Muscle of back (tissue), 13 donors: ENCODE results near the gene LIPG. TPM values are rescaled to one million over a fixed set of nuclear protein-coding genes. Genes with fewer than 3 reads are reported as not detected.
"Not testable (repeated sequence)": the region's sequence is repeated elsewhere in the genome, so short reads cannot be mapped to it uniquely, and the experiment has no call there.

Source experiments
- DNase-seq, 3 donors: peaks; one replicate each; pipeline versions ENCODE4 v3.0.0 to v3.0.0-alpha.2; 2013
- long read RNA-seq, 9 donors: transcript quantifications; one replicate each; lab custom pipeline, GENCODE V29; 2026
- polyA plus RNA-seq, 10 donors: library from polyadenylated mRNA; unstranded; fragments of 120-200 nt; gene quantifications; one replicate each; pipeline ENCODE4 v1.2.1, GENCODE V29; 2013; ENCODE audit not compliant: insufficient read length in 10 of 10

The LIPG gene
- polyA plus RNA-seq: 10 to 100 TPM in 1 of 10 donors, 1 to 10 TPM in 9; 3.3 to 11.5 (median 5.2) TPM
- long read RNA-seq, donor 1, partial matches to known transcripts: 0 of 2 reads
- long read RNA-seq, donor 1, other reads (novel, unspliced or antisense): 0 of 2 reads
- long read RNA-seq, donor 2, full-length matches to known transcripts: 3 of 3 reads
- long read RNA-seq, donor 2, partial matches to known transcripts: 0 of 3 reads
- long read RNA-seq, donor 2, other reads (novel, unspliced or antisense): 0 of 3 reads
- long read RNA-seq, donor 3: 0 reads
- long read RNA-seq, donor 4, partial matches to known transcripts: 0 of 1 reads
- long read RNA-seq, donor 4, other reads (novel, unspliced or antisense): 0 of 1 reads
- long read RNA-seq, donor 5, full-length matches to known transcripts: 4 of 4 reads
- long read RNA-seq, donor 5, partial matches to known transcripts: 0 of 4 reads
- long read RNA-seq, donor 5, other reads (novel, unspliced or antisense): 0 of 4 reads
- long read RNA-seq, donor 6, full-length matches to known transcripts: 4 of 4 reads
- long read RNA-seq, donor 6, partial matches to known transcripts: 0 of 4 reads
- long read RNA-seq, donor 6, other reads (novel, unspliced or antisense): 0 of 4 reads
- long read RNA-seq, donor 7, partial matches to known transcripts: 0 of 3 reads
- long read RNA-seq, donor 7, other reads (novel, unspliced or antisense): 0 of 3 reads
- long read RNA-seq, donor 8, partial matches to known transcripts: 0 of 2 reads
- long read RNA-seq, donor 8, other reads (novel, unspliced or antisense): 0 of 2 reads
- long read RNA-seq, donor 9: 0 reads

GRCh38 chr18:49561289-49562193, at the start of gene LIPG:
TSS of gene LIPG (plus strand) at chr18:49562057. CDS start at chr18:49562309, 252 bp downstream.
- peak in 2 of 3 donors; percentile 58 to 82 for DNase-seq

DNA sequence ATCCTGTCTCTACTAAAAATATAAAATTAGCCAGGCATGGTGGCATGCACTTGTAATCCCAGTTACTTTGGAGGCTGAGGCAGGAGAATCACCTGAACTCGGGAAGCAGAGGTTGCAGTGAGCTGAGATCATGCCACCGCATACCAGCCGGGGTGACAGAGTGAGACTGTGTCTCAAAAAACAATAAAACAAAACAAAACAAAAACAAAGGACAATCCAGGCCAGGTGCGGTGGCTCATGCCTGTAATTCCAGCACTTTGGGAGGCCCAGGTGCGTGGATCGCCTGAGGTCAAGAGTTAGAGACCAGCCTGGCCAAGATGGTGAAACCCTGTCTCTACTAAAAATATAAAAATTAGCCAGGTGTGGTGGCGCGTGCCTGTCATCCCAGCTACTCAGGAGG, 49.0 kb upstream of the LIPG start:
- DNase-seq: not testable (repeated sequence)

DNA sequence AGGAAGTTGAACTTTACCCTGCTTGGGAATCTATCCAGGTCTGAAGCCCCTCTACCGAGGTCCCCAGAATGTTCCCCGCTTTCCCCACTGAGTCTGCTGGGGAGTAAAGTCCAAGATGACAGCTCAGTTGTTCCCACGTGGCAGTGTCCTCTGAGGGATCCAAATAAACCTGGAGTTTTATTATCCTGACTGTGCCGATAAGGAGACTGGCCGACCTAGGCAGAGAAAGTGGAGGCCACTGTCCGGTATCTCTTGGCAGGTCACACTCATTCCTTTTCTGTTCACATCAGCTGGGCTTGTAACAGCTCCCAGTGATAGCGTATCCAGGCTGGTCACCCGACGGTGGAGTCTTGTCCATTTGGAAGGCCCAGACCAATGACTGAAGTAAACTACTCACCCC, 47.3 kb upstream of the LIPG start:
- no peak for DNase-seq

GRCh38 chr18:49515003-49515402, 46.9 kb upstream of the LIPG start:
- not testable (repeated sequence) for DNase-seq

GRCh38 chr18:49515516-49515915, 46.3 kb upstream of the LIPG start:
- DNase-seq: no peak

DNA sequence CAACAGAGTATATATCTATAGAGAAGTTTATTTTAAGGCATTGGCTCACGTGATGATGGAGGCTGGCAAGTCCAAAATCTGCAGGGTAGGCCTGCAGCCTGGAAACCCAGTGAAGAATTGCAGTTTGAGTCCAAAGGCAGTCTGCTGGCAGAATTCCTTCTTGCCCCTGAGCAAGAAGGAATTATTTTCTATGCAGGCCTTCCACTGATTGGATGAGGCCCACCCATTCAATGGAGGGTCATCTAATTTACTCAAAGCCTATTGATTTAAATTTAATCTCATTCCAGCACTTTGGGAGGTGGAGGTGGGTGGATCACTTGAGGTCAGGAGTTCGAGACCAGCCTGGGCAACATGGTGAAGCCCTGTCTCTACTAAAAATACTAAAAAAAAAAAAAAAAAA, 44.4 kb upstream of the LIPG start:
- DNase-seq: no peak

- DNase-seq: no peak
Measured at GRCh38 chr18:49519101-49519971, 42.5 kb upstream of the LIPG start.

DNA sequence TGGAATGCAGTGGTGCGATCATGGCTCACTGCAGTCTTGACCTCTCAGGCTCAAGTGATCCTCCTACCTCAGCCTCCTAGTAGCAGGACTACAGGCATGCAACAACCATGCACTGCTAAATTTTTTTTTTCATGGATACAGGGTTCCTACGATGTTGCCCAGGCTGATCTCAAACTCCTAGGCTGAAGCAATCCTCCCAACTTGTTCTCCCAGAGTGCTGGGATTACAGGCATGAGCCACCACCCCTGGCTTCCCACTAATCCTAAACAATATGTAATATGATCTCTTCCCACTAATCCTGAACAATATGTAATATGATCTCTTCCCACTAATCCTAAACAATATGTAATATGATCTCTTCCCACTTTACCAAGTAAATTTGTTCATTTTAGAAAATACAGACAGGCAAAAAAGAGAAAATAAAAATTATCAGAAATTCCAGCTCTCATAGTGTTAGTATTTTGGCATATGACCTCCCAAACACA, 41.2 kb upstream of the LIPG start:
- DNase-seq: peak in 2 of 3 donors; percentile 19 to 30

- peak in 1 of 3 donors; percentile 50 for DNase-seq
Measured at GRCh38 chr18:49521216-49521835, 40.5 kb upstream of the LIPG start.

DNA sequence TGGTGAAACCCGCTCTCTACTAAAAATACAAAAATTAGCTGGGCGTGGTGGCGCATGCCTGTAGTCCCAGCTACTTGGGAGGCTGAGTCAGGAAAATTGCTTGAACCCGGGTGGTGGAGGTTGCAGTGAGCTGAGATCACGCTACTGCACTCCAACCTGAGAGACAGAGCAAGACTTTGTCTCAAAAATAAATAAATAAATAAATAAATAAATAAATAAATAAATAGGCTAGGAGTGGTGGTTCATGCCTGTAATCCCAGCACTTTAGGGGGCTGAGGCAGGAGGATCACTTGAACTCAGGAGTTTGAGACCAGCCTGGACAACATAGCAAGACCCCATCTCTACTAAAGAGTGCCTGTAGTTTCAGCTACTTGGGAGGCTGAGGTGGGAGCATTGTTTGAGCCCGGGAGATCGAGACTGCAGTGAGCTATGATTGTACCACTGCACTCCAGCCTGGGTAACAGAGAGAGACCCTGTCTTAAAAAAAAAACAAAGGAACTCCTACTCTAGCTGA, 38.2 kb upstream of the LIPG start:
- DNase-seq: not testable (repeated sequence)

- DNase-seq: no peak
Measured at GRCh38 chr18:49524349-49524748, 37.5 kb upstream of the LIPG start.

DNA sequence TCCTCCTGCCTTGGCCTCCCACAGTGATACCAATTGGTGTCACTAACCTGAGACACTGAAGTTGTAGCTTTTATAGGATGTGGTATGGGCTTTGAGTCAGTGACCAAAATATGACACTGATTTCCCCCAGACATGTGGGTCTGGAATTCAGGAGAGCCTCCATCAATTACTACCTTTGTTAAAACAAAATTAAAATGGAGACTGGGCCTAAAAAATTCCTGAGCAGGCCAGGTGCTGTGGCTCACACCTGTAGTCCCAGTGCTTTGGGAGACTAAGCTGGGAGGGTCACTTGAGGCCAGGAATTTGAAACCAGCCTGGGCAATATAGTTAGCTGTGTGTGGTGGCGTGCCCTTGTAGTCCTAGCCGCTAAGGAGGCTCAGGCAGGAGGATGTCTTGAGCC, 36.9 kb upstream of the LIPG start:
- no peak for DNase-seq

- no peak for DNase-seq
Measured at GRCh38 chr18:49525981-49526380, 35.9 kb upstream of the LIPG start.

DNA sequence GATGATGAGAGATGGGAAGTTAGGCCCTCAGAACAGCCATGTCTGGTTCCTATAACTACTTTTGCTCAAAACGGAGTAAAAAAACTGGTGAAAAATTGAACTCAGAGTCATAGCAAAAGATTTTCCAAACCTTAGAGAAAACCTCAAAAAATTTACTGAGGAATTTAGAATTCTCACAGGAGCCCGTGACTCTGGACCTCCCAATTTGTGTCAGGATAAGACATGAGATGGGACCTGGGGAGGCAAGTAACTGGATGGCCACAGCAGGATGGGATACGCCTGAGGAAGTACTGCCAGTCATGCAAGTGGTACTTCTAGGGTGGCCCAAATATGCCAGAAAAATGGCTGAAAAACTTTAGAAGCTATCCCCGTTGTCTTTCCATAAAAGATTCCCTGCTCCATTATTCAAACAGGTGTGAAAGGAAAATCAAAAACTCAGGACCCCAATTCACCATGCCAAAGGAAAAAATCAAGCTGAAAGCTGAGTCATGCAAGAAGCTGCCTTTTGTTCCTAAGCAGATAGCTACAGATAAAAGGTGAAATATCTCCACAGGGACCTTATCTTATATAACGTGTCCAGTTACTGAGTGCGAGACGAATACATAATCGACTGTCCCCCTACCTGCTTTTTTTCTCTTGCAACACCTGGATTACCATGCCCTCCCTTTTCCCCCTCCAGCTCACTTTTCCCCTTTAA, 34.1 kb upstream of the LIPG start:
- DNase-seq: no peak

GRCh38 chr18:49529596-49529995, 32.3 kb upstream of the LIPG start:
- DNase-seq: no peak

DNA sequence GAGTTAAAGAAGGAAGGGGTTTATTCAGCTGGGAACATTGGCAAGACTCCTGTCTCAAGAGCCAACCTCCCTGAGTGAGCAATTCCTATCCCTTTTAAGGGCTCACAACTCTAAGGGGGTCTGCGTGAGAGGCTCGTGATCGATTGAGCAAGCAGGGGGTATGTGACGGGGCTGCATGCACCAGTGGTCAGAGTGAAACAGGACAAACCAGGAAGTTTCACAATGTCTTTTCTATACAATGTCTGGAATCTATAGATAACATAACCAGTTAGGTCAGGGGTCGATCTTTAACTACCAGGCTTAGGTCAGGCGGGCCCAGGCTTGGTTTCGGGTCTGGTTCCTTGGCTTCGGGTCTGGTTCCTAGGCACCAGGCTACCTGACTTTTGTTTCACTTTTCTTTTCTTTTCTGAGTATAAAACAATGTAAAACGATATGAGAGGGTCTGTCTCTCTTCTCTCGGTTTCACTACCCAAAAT, 30.1 kb upstream of the LIPG start:
- no peak for DNase-seq

- DNase-seq: no peak
Measured at GRCh38 chr18:49534846-49535601, 26.8 kb upstream of the LIPG start.

GRCh38 chr18:49537232-49537896, 24.5 kb upstream of the LIPG start:
- DNase-seq: no peak
